Mesenchymal stem cell (in vitro differentiated cells and primary cell): Measurements from ENCODE around the gene SMARCD3.

ENCODE experiments used
- DNase-seq: peaks from one replicate; pipeline ENCODE4 v3.0.0-alpha.2; 2013
- H2AFZ ChIP-seq: one replicate; pipeline ENCODE4 v1.6.1; 2013; ENCODE audit warnings: low read depth, mild to moderate bottlenecking, control low read depth, inconsistent platforms, low read length, moderate library complexity
- H2AK5ac ChIP-seq: 2 replicates; pipeline ENCODE4 v1.6.1; 2013; ENCODE audit warnings: low read length, moderate library complexity, mild to moderate bottlenecking, inconsistent platforms; ENCODE audit not compliant: severe bottlenecking
- H2BK120ac ChIP-seq: one replicate; pipeline ENCODE4 v1.6.1; 2013; ENCODE audit warnings: low read depth, mild to moderate bottlenecking, inconsistent platforms, low read length, moderate library complexity
- H2BK12ac ChIP-seq, 2 experiments: one replicate each; pipeline ENCODE4 v1.6.1; 2013; ENCODE audit warnings: inconsistent platforms in 2 of 2, low read length in 2 of 2, mild to moderate bottlenecking in 2 of 2, moderate library complexity in 2 of 2, control low read depth in 1 of 2
- H2BK15ac ChIP-seq: one replicate; pipeline ENCODE4 v1.6.1; 2013; ENCODE audit warnings: mild to moderate bottlenecking, low read depth, inconsistent platforms; ENCODE audit not compliant: poor library complexity, severe bottlenecking
- H2BK5ac ChIP-seq: 2 replicates; pipeline ENCODE4 v1.6.1; 2013; ENCODE audit warnings: low read depth, mild to moderate bottlenecking, low read length, control low read depth, inconsistent platforms; ENCODE audit not compliant: poor library complexity, severe bottlenecking
- H3K14ac ChIP-seq, 2 experiments: one replicate each; pipeline ENCODE4 v1.6.1; 2013; ENCODE audit warnings: inconsistent platforms in 2 of 2, low read length in 2 of 2, control low read depth in 1 of 2, mild to moderate bottlenecking in 1 of 2, moderate library complexity in 1 of 2
- H3K18ac ChIP-seq, 2 experiments: one replicate each; pipeline ENCODE4 v1.6.1; 2013; ENCODE audit warnings: inconsistent platforms in 2 of 2, low read length in 2 of 2, control low read depth in 1 of 2, low read depth in 1 of 2, mild to moderate bottlenecking in 1 of 2
- H3K23ac ChIP-seq, 2 experiments: one replicate each; pipeline ENCODE4 v1.6.1; 2013; ENCODE audit warnings: inconsistent platforms in 2 of 2, low read length in 2 of 2, mild to moderate bottlenecking in 2 of 2, moderate library complexity in 2 of 2, control low read depth in 1 of 2
- H3K27ac ChIP-seq: 2 replicates; pipeline ENCODE4 v1.5.1; 2013; ENCODE audit warnings: mild to moderate bottlenecking, moderate library complexity, low read length, control low read depth, inconsistent platforms; ENCODE audit not compliant: poor library complexity, severe bottlenecking
- H3K27me3 ChIP-seq, 2 experiments: 2 replicates each; pipeline versions ENCODE4 v1.6.1 to v1.7.0; 2013; ENCODE audit warnings: low read length in 2 of 2, mild to moderate bottlenecking in 2 of 2, moderate library complexity in 2 of 2, control low read depth in 1 of 2, inconsistent platforms in 1 of 2; ENCODE audit not compliant: control insufficient read depth in 1 of 2, insufficient read depth in 1 of 2
- H3K36me3 ChIP-seq, 2 experiments: 2 replicates each; pipeline versions ENCODE4 v1.6.1 to v1.7.0; 2013; ENCODE audit warnings: low read length in 2 of 2, control low read depth in 1 of 2, inconsistent platforms in 1 of 2, low read depth in 1 of 2, mild to moderate bottlenecking in 1 of 2; ENCODE audit not compliant: insufficient read depth in 2 of 2, control insufficient read depth in 1 of 2
- H3K4ac ChIP-seq, 2 experiments: one replicate each; pipeline ENCODE4 v1.6.1; 2013; ENCODE audit warnings: inconsistent platforms in 2 of 2, low read length in 2 of 2, mild to moderate bottlenecking in 2 of 2, moderate library complexity in 2 of 2, control low read depth in 1 of 2, low read depth in 1 of 2
- H3K4me1 ChIP-seq: 2 replicates; pipeline ENCODE4 v1.6.1; 2013; ENCODE audit warnings: low read depth, low read length, control low read depth; ENCODE audit not compliant: control insufficient read depth, insufficient read depth
- H3K4me2 ChIP-seq: 2 replicates; pipeline ENCODE4 v1.6.1; 2013; ENCODE audit warnings: low read length, mild to moderate bottlenecking, inconsistent platforms; ENCODE audit not compliant: poor library complexity, severe bottlenecking
- H3K4me3 ChIP-seq, 2 experiments: 2 replicates each; pipeline versions ENCODE4 v1.5.1 to v1.7.0; 2013; ENCODE audit warnings: low read length in 2 of 2, mild to moderate bottlenecking in 2 of 2, control low read depth in 1 of 2, low read depth in 1 of 2; ENCODE audit not compliant: insufficient read depth in 1 of 2
- H3K79me1 ChIP-seq: replicated peaks from 2 replicates; pipeline ENCODE4 v1.6.1; 2013; ENCODE audit warnings: mild to moderate bottlenecking, control low read depth, low read length, inconsistent platforms; ENCODE audit not compliant: poor library complexity, severe bottlenecking
- H3K9ac ChIP-seq: 2 replicates; pipeline ENCODE4 v1.7.0; 2013; ENCODE audit warnings: mild to moderate bottlenecking, low read length, moderate library complexity
- H3K9me3 ChIP-seq: 2 replicates; pipeline ENCODE4 v1.7.0; 2013; ENCODE audit warnings: mild to moderate bottlenecking, low read length; ENCODE audit not compliant: control insufficient read depth
- H4K8ac ChIP-seq: one replicate; pipeline ENCODE4 v1.6.1; 2013; ENCODE audit warnings: inconsistent platforms, mild to moderate bottlenecking, low read length, moderate library complexity
- H4K91ac ChIP-seq: one replicate; pipeline ENCODE4 v1.6.1; 2013; ENCODE audit warnings: mild to moderate bottlenecking, low read length, inconsistent platforms
- WGBS: methylation state at CpG from one replicate; pipeline ENCODE4 v1.1.7; 2013; ENCODE audit warnings: mixed read lengths; 5-methylcytosine and 5-hydroxymethylcytosine counted together

The SMARCD3 gene

DNA sequence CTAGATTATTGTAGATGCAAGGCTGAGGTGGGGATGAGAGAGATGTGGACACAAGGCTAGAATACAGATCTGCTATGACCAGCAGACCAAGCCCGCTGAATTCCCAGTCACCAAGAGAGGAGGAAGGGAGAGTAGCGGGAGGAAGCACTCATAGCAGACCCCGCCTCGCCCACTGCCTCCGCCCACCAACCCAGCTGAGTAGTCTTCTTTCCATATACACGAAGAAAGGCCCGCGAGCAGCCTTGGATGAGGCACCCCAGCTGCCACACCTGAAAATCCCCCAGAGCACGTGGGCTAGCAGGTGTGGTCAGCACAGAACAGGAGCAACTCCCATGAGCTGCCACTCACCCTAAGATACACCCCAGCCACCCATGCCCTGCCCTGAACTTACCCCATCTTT lies 30.3 kb downstream of the SMARCD3 start:
- H3K27me3 ChIP-seq, result no peaks in the 10 kb centered on the region
- H3K18ac ChIP-seq, result no peak overlapping the region
- H3K4me2 ChIP-seq, result no peak overlapping the region
- no peak for DNase-seq
- H3K36me3 ChIP-seq, result peaks cover 73 to 92% of the 10 kb centered on the region in 2 experiments
- no peak overlapping the region for H3K27ac ChIP-seq
- no peak overlapping the region for H2BK12ac ChIP-seq
- no peaks in the 10 kb centered on the region for H3K4me1 ChIP-seq
- H2BK120ac ChIP-seq, result no peak overlapping the region
- H3K9ac ChIP-seq, result no peak overlapping the region
- H4K91ac ChIP-seq, result no peak overlapping the region
- H3K9me3 ChIP-seq, result no peaks in the 10 kb centered on the region
- H3K4ac ChIP-seq, result no peak overlapping the region
- no peak overlapping the region for H3K23ac ChIP-seq
- no peak overlapping the region for H3K4me3 ChIP-seq
- H3K14ac ChIP-seq, result no peak overlapping the region
- H3K79me1 ChIP-seq, result peaks cover 22% of the 10 kb centered on the region
- H4K8ac ChIP-seq, result no peak overlapping the region
- no peak overlapping the region for H2AFZ ChIP-seq
- no peak overlapping the region for H2BK5ac ChIP-seq
- no peak overlapping the region for H2BK15ac ChIP-seq
- 93% methylated on average over 8 of the region's 9 CpGs for WGBS
- H2AK5ac ChIP-seq, result no peak overlapping the region

DNA sequence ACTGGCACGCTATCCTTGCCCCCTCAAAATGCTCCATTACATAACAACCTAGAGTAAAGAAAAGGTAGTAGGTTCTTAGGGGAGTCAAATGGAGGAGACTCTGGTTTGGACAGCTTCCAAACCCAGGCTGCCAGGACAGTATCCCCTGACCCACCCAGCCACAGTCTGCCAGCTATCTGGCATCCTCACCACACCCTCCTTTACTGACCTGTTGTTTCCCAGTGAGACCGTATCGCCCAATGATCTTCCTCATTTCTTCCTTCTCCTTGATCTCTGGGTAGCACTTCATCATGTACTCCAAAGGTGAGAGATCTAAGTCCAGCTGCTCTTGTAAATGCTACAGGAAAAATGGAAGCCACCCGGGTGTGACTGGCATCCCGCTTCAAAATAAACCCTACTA lies 33.1 kb downstream of the SMARCD3 start:
- H2BK5ac ChIP-seq, result no peak overlapping the region
- no peak overlapping the region for H3K4me2 ChIP-seq
- no peak overlapping the region for H4K91ac ChIP-seq
- no peaks in the 10 kb centered on the region for H3K4me1 ChIP-seq
- peaks cover 20% of the 10 kb centered on the region for H3K79me1 ChIP-seq
- no peak overlapping the region for H3K9ac ChIP-seq
- WGBS, result 96% methylated on average over 4 of the region's 5 CpGs
- H2BK12ac ChIP-seq, result no peak overlapping the region
- no peaks in the 10 kb centered on the region for H3K27me3 ChIP-seq
- no peak overlapping the region for H3K14ac ChIP-seq
- no peak overlapping the region for H3K18ac ChIP-seq
- no peak overlapping the region for H3K23ac ChIP-seq
- no peak overlapping the region for H3K27ac ChIP-seq
- no peak overlapping the region for H3K4me3 ChIP-seq
- no peaks in the 10 kb centered on the region for H3K9me3 ChIP-seq
- no peak overlapping the region for H2AFZ ChIP-seq
- peaks cover 70 to 80% of the 10 kb centered on the region in 2 experiments for H3K36me3 ChIP-seq
- no peak for DNase-seq
- H2AK5ac ChIP-seq, result no peak overlapping the region
- H2BK120ac ChIP-seq, result no peak overlapping the region
- no peak overlapping the region for H2BK15ac ChIP-seq
- H4K8ac ChIP-seq, result no peak overlapping the region
- no peak overlapping the region for H3K4ac ChIP-seq

DNA sequence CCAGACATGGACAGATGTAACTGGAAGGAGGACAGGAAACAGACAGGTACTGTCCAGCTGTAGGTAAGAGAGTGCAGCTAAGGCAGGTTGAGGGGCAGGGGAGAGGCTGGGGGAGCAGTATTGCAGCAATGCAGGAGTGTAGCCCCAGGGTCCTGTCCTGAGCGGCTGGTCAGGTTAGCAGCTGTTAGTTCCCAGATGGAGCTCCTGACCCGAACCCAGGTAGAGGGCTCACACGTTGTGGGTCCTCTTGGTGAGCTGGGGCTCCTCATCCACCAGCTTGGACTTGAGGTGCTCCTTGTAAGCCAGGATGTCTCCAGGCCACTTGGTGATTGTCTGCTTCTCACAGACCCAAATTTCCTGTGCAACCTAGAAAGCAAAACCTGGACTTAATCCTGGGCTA lies 34.7 kb downstream of the SMARCD3 start:
- Histone ChIP-seq H3K14ac (no peak overlapping the region), H2BK5ac (no peak overlapping the region), H3K36me3 (peaks cover 57 to 70% of the 10 kb centered on the region in 2 experiments), H3K4ac (no peak overlapping the region), H3K18ac (no peak overlapping the region), H3K4me3 (no peak overlapping the region), H3K27me3 (no peaks in the 10 kb centered on the region), H3K9me3 (no peaks in the 10 kb centered on the region), H3K4me2 (no peak overlapping the region), H3K79me1 (peaks cover 14% of the 10 kb centered on the region), H3K9ac (no peak overlapping the region), H3K27ac (no peak overlapping the region), H2AK5ac (no peak overlapping the region), H2BK12ac (no peak overlapping the region), H2BK120ac (no peak overlapping the region), H3K4me1 (no peaks in the 10 kb centered on the region), H2BK15ac (no peak overlapping the region), H3K23ac (no peak overlapping the region), H4K8ac (no peak overlapping the region), H4K91ac (no peak overlapping the region), H2AFZ (no peak overlapping the region)
- DNase-seq, result no peak
- 99% methylated on average over 3 of the region's 3 CpGs for WGBS

DNA sequence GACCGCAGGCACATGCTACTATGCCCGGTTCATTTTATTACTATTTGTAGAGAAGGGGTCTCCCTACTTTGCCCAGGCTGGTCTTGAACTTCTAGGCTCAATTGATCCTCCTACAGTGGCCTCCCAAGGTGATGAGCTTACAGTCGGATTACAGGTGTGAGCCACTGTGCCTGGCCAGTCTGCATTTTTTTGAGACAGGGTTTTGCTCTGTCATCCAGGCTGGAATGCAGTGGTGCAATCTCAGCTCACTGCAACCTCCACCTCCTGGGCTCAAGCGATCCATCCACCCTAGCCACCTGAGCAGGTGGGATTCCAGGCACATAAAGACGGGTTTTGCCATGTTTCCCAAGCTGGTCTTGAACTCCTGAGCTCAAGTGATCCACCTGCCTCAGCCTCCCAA lies 35.9 kb downstream of the SMARCD3 start:
- Histone ChIP-seq H3K9ac (no peak overlapping the region), H2BK120ac (no peak overlapping the region), H3K9me3 (no peaks in the 10 kb centered on the region), H3K27ac (no peak overlapping the region), H2AFZ (no peak overlapping the region), H3K79me1 (peaks cover 7% of the 10 kb centered on the region), H3K23ac (no peak overlapping the region), H2BK15ac (no peak overlapping the region), H3K4me1 (no peaks in the 10 kb centered on the region), H4K8ac (no peak overlapping the region), H3K18ac (no peak overlapping the region), H3K36me3 (peaks cover 45 to 58% of the 10 kb centered on the region in 2 experiments), H3K4me2 (no peak overlapping the region), H3K4ac (no peak overlapping the region), H2BK12ac (no peak overlapping the region), H4K91ac (no peak overlapping the region), H2BK5ac (no peak overlapping the region), H2AK5ac (no peak overlapping the region), H3K4me3 (no peak overlapping the region), H3K27me3 (peaks cover 6 to 10% of the 10 kb centered on the region in 2 experiments), H3K14ac (no peak overlapping the region)
- no peak for DNase-seq
- WGBS, result 91% methylated on average over 5 of the region's 5 CpGs
